HL-60 (cell line): ENCODE measurements around the gene GATD1.

Experiments used
- GABPA ChIP-seq: IDR thresholded peaks from 2 replicates; pipeline ENCODE4 v1.6.1; 2012; ENCODE audit warnings: low read depth
- POLR2AphosphoS5 ChIP-seq: IDR thresholded peaks from 2 replicates; pipeline ENCODE4 v1.6.1; 2012; ENCODE audit warnings: low read depth
- TF ChIP-seq, protein P1 (sequence below): IDR thresholded peaks from one replicate; pipeline ENCODE4 v1.5.1; 2011; ENCODE audit warnings: low read length, control low read depth, inconsistent platforms; ENCODE audit not compliant: insufficient read depth
- TF ChIP-seq, protein P2 (sequence below): IDR thresholded peaks from 2 replicates; pipeline ENCODE4 v1.6.1; 2012; ENCODE audit warnings: low read depth; ENCODE audit not compliant: insufficient replicate concordance

DNA sequence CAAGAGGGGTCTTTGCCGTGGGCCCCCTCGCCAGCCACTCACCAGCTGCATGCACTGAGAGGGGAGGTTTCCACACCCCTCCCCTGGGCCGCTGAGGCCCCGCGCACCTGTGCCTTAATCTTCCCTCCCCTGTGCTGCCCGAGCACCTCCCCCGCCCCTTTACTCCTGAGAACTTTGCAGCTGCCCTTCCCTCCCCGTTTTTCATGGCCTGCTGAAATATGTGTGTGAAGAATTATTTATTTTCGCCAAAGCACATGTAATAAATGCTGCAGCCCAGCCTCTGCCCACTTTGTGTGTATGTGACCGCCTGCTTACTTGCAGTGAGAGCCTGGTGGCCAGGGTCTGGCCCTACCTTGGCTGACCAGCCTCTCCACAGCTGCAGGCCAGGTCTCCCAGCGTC lies 47.7 kb upstream of the GATD1 start:
- TF ChIP-seq, protein P1, sequence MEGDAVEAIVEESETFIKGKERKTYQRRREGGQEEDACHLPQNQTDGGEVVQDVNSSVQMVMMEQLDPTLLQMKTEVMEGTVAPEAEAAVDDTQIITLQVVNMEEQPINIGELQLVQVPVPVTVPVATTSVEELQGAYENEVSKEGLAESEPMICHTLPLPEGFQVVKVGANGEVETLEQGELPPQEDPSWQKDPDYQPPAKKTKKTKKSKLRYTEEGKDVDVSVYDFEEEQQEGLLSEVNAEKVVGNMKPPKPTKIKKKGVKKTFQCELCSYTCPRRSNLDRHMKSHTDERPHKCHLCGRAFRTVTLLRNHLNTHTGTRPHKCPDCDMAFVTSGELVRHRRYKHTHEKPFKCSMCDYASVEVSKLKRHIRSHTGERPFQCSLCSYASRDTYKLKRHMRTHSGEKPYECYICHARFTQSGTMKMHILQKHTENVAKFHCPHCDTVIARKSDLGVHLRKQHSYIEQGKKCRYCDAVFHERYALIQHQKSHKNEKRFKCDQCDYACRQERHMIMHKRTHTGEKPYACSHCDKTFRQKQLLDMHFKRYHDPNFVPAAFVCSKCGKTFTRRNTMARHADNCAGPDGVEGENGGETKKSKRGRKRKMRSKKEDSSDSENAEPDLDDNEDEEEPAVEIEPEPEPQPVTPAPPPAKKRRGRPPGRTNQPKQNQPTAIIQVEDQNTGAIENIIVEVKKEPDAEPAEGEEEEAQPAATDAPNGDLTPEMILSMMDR = no peak
- TF ChIP-seq POLR2AphosphoS5 = no peak
- TF ChIP-seq, protein P2, sequence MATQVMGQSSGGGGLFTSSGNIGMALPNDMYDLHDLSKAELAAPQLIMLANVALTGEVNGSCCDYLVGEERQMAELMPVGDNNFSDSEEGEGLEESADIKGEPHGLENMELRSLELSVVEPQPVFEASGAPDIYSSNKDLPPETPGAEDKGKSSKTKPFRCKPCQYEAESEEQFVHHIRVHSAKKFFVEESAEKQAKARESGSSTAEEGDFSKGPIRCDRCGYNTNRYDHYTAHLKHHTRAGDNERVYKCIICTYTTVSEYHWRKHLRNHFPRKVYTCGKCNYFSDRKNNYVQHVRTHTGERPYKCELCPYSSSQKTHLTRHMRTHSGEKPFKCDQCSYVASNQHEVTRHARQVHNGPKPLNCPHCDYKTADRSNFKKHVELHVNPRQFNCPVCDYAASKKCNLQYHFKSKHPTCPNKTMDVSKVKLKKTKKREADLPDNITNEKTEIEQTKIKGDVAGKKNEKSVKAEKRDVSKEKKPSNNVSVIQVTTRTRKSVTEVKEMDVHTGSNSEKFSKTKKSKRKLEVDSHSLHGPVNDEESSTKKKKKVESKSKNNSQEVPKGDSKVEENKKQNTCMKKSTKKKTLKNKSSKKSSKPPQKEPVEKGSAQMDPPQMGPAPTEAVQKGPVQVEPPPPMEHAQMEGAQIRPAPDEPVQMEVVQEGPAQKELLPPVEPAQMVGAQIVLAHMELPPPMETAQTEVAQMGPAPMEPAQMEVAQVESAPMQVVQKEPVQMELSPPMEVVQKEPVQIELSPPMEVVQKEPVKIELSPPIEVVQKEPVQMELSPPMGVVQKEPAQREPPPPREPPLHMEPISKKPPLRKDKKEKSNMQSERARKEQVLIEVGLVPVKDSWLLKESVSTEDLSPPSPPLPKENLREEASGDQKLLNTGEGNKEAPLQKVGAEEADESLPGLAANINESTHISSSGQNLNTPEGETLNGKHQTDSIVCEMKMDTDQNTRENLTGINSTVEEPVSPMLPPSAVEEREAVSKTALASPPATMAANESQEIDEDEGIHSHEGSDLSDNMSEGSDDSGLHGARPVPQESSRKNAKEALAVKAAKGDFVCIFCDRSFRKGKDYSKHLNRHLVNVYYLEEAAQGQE = no peak
- no peak for TF ChIP-seq GABPA
